Cardiac muscle cell (in vitro differentiated cells and primary cell): ENCODE results near the gene STEAP4. TPM values are rescaled to one million over a fixed set of nuclear protein-coding genes. Genes with fewer than 3 reads are reported as not detected.
"Not testable (repeated sequence)": the region's sequence is repeated elsewhere in the genome, so short reads cannot be mapped to it uniquely, and the experiment has no call there.

Experiments
- DNase-seq, 2 donors: peaks; one replicate each; pipeline versions ENCODE4 v3.0.0 to v3.0.0-alpha.2; 2010 to 2017; ENCODE audit warnings: low read depth in 1 of 2, low spot score in 1 of 2
- H3K27ac ChIP-seq: fragments of 200-600 bp; sonication (generic); 2 replicates; pipeline ENCODE4 v1.5.1; 2016
- H3K27me3 ChIP-seq: fragments of 200-600 bp; sonication (generic); 2 replicates; pipeline ENCODE4 v1.6.0; 2016; ENCODE audit warnings: control low read depth
- H3K36me3 ChIP-seq: fragments of 200-600 bp; sonication (generic); 2 replicates; pipeline ENCODE4 v1.5.1; 2016; ENCODE audit warnings: control low read depth
- H3K4me1 ChIP-seq: fragments of 200-600 bp; sonication (generic); 2 replicates; pipeline ENCODE4 v1.8.1; 2017; ENCODE audit warnings: low read depth, mild to moderate bottlenecking, mixed run types
- H3K4me3 ChIP-seq: fragments of 200-600 bp; sonication (generic); 2 replicates; pipeline ENCODE4 v1.5.1; 2016; ENCODE audit warnings: mild to moderate bottlenecking
- H3K9me3 ChIP-seq: fragments of 200-600 bp; sonication (generic); 2 replicates; pipeline ENCODE4 v1.5.1; 2017; ENCODE audit warnings: low read depth, mild to moderate bottlenecking, control low read depth
- polyA plus RNA-seq: library from polyadenylated mRNA; unstranded; fragments of >200 nt; fragmentation: Nextera tagmentation; extraction: Ambion mirVana; gene quantifications from 2 replicates; pipeline ENCODE4 v1.2.1, GENCODE V29; 2016
- total RNA-seq: library from RNA; depleted of rRNA; stranded (reverse); fragments of >200 nt; gene quantifications from 2 replicates; pipeline ENCODE4 v1.2.3, GENCODE V29; 2016
- TF ChIP-seq, protein P1 (sequence below): IDR thresholded peaks from 2 replicates; pipeline ENCODE4 v1.5.1; 2012; ENCODE audit warnings: low read depth, mild to moderate bottlenecking, low read length

STEAP4 gene
- total and polyA plus RNA-seq, 2 experiments from 2014 or later = not detected

DNA sequence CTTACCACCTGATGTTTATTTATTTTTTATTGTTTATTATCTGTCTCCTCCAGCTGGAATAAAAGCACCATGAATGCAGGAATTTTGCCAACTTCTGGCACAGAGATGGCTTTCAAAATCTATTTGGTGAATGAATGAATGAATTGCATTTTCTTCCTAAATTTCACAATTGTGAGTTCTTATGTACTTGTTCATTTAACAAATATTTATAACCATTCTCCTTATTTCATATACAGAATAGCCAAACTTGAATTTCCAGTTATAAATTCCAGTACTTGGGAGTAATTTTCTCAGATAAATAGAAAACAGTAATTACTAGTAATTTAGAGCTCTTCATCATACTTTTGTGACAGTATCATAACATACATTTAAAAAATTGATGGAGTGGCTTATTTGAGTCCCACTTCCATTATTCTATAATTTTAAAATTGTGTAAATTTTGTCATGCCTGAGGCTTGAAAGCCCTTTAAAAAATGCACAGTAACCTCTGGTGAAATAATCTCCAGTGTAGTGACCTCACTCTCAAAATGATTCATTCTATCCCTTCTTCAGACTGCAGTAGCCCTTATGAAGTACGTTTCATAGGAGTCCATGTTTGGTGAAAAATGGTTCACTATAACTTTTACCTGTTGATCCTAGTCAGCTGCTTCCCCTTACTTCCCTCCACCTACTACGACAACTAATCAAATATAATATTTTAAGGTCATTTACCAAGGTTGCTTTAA is 46.9 kb downstream of the STEAP4 start:
- Histone ChIP-seq H3K9me3 (no peaks in the 10 kb centered on the region), H3K4me1 (no peaks in the 10 kb centered on the region), H3K4me3 (no peak overlapping the region), H3K27ac (no peak overlapping the region), H3K36me3 (no peaks in the 10 kb centered on the region), H3K27me3 (no peaks in the 10 kb centered on the region)
- DNase-seq = peak in 1 of 2 donors; percentile 11
- TF ChIP-seq, protein P1, sequence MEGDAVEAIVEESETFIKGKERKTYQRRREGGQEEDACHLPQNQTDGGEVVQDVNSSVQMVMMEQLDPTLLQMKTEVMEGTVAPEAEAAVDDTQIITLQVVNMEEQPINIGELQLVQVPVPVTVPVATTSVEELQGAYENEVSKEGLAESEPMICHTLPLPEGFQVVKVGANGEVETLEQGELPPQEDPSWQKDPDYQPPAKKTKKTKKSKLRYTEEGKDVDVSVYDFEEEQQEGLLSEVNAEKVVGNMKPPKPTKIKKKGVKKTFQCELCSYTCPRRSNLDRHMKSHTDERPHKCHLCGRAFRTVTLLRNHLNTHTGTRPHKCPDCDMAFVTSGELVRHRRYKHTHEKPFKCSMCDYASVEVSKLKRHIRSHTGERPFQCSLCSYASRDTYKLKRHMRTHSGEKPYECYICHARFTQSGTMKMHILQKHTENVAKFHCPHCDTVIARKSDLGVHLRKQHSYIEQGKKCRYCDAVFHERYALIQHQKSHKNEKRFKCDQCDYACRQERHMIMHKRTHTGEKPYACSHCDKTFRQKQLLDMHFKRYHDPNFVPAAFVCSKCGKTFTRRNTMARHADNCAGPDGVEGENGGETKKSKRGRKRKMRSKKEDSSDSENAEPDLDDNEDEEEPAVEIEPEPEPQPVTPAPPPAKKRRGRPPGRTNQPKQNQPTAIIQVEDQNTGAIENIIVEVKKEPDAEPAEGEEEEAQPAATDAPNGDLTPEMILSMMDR = no peak

DNA sequence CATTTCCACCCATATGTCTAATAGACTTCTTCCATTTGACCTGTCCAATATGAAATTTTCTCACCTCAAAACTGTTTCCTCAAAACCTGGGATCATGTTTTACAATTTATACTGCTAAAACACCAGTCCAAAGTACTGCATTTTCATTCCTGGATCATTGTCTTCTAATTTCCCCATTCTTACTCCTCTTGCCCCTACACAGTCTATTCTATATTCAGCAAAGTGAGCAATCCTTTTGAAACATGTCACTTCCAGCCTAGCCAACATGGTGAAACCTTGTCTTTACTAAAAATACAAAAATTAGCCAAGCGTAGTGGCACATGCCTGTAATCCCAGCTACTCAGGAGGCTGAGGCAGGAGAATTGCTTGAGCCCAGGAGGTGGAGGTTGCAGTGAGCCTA is 48.4 kb downstream of the STEAP4 start:
- not testable (repeated sequence) for DNase-seq, H3K9me3 ChIP-seq, H3K4me1 ChIP-seq, H3K27me3 ChIP-seq, H3K27ac ChIP-seq, H3K36me3 ChIP-seq, H3K4me3 ChIP-seq

GRCh38 chr7:88256906-88257305 is 49.8 kb downstream of the STEAP4 start:
- DNase-seq = no peak
- no peaks in the 10 kb centered on the region for H3K4me1 ChIP-seq
- H3K27me3 ChIP-seq = no peaks in the 10 kb centered on the region
- no peak overlapping the region for H3K4me3 ChIP-seq
- TF ChIP-seq, protein P1 = no peak
- no peak overlapping the region for H3K27ac ChIP-seq
- no peaks in the 10 kb centered on the region for H3K36me3 ChIP-seq
- H3K9me3 ChIP-seq = no peaks in the 10 kb centered on the region

GRCh38 chr7:88254721-88255424 is 51.8 kb downstream of the STEAP4 start:
- no peak for DNase-seq
- no peak overlapping the region for H3K4me3 ChIP-seq
- no peaks in the 10 kb centered on the region for H3K36me3 ChIP-seq
- H3K4me1 ChIP-seq = no peaks in the 10 kb centered on the region
- TF ChIP-seq, protein P1 = no peak
- no peaks in the 10 kb centered on the region for H3K27me3 ChIP-seq
- no peaks in the 10 kb centered on the region for H3K9me3 ChIP-seq
- H3K27ac ChIP-seq = no peak overlapping the region

- no peaks in the 10 kb centered on the region for H3K9me3 ChIP-seq
- H3K27ac ChIP-seq = no peak overlapping the region
- H3K27me3 ChIP-seq = no peaks in the 10 kb centered on the region
- H3K36me3 ChIP-seq = no peaks in the 10 kb centered on the region
- TF ChIP-seq, protein P1 = no peak
- no peaks in the 10 kb centered on the region for H3K4me1 ChIP-seq
- no peak for DNase-seq
- no peak overlapping the region for H3K4me3 ChIP-seq
Measured at GRCh38 chr7:88253640-88254039, 53.1 kb downstream of the STEAP4 start.

DNA sequence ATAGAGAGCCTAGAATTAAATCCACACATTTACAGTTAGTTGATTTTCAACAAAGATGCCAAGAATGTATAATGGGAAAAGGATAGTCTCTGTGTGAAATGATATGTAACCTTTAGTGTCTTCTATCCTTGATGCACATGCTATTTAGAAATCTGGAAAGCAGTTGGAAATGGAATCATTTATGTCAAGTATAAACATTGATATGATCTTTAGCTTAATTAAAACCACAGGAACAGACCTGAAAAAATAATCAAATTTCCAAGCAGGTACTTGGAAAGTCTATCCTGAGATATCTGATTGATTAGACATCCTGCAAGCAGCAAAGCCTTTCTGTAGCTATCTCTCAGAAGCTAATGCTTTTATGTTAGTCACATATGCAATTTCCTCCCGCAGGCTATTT is 62.4 kb downstream of the STEAP4 start:
- TF ChIP-seq, protein P1 = no peak
- Histone ChIP-seq H3K27ac (no peak overlapping the region), H3K4me3 (no peak overlapping the region), H3K9me3 (no peaks in the 10 kb centered on the region), H3K4me1 (no peaks in the 10 kb centered on the region), H3K27me3 (no peaks in the 10 kb centered on the region), H3K36me3 (no peaks in the 10 kb centered on the region)
- DNase-seq = no peak
